Right lobe of liver (tissue), 4 donors: Measurements from ENCODE around the gene GABRA4.

Experiments
- CTCF ChIP-seq, 4 donors: fragments of 200-600 bp in 3 of 4; fragments of 450-650 bp in 1 of 4; IDR thresholded peaks; one replicate each; pipeline versions ENCODE4 v1.5.1 to v1.8.0; 2016 to 2022; ENCODE audit warnings: antibody characterized with exemption in 4 of 4, mild to moderate bottlenecking in 2 of 4
- POLR2A ChIP-seq: fragments of 450-650 bp; IDR thresholded peaks from one replicate; pipeline ENCODE4 v1.6.1; 2017; ENCODE audit warnings: antibody characterized with exemption, mild to moderate bottlenecking
- donor health status: DM: no; HTN: no; CAD: no.
- donor health status: DM: no; HTN: no; CAD: no.
- donor health status: DM: no; HTN: yes; CAD: no.

DNA sequence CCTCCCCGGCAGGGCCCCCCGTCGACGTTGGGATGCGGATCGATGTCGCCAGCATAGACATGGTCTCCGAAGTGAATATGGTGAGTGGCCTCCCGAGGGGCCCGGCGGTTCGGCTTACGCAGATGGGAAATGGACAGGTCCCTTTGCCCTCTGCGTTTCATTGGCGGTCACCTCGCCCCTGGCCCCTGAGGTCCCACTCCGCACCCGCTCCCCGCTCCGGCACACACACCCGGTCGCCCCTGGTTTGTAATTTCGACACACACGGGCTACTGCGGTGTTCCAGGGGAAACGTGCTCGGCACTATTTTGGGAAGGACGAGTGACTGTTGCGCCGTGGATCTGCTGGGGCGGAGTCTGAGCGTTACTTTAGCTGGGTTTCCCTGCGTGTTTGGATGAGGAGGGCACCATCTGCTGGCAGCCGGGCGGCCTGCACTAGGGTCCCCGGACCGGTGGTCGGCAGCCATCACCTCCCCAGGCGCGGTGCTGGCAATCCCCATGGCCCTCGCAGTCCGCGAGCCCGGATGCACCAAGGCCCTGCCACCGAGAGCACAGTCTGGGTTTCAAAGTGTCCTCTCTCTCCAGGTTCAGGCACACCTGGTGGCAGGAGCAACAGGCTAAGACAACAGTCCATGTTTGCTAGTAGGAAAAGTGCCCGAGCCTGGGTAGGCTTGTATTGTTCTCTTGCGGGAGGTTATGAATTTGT lies 39.2 kb upstream of the GABRA4 start:
- TF ChIP-seq CTCF (IDR thresholded peaks at IDR 0.05): peak; percentile 65 to 75 (median 73)
- TF ChIP-seq POLR2A: no peak
